ENCODE data around the gene ERC1. TPM values are rescaled to one million over a fixed set of nuclear protein-coding genes. Genes with fewer than 3 reads are reported as not detected.

The ERC1 gene
- total RNA-seq, 2 donors from 2014 or later, result 26.9 to 41.9 TPM

DNA sequence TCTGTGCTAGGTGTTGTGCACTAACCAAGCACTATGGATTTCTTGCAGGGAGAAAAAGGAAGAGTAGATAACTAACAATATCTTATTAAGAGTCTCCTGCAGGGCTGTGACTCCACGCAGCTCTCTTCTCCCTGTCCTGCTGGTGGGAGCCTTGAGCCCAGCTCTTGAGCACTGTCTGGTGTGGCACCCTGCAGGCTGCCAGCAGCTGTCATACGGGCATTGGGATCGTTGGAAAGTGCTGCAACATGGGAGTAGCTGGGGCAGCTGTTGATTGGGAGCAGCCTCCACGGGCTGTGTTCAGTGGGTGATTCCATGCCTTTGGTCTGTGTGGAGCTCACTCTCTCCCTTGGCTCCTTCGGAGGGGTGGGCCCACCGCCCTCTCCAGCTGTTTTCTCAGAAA, 478.0 kb downstream of the ERC1 start:
- TF ChIP-seq CTCF (IDR thresholded peaks at IDR 0.05), result no peak
- no peaks in the 10 kb centered on the region for H3K27me3 ChIP-seq
- peaks cover 14% of the 10 kb centered on the region for H3K4me1 ChIP-seq
- no peak overlapping the region for H3K9ac ChIP-seq (ENCODE audit: low read depth in 2 of 2, low read length in 2 of 2)
- no peak overlapping the region for H3K4me3 ChIP-seq
- DNase-seq, result no peak
- no peaks in the 10 kb centered on the region for H3K36me3 ChIP-seq
- intact Hi-C loops (cut with DNase I), result no loop called here
- H3K9me3 ChIP-seq, result no peaks in the 10 kb centered on the region
- no peak overlapping the region for H3K27ac ChIP-seq

DNA sequence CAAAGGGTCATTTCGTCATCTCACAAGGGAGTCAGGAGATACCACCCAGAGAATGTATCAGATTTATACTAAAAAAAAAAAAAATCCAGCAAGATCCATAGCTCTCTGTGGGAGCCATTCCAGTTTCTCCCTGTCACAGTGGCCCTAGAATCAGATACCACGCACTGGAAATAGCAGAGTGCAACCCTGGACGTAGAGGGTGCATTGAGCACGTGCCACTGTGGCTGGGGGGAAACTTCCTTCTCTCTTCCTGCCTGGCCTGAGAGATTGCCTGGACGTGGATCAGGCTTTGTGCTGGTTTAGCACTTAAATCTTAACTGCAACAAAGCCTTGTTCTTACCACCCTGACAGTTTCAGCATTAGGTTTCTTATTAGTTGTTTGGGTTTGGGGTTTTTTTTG, 479.0 kb downstream of the ERC1 start:
- Histone ChIP-seq H3K27me3 (no peaks in the 10 kb centered on the region), H3K9ac (ENCODE audit: low read depth in 2 of 2, low read length in 2 of 2) (no peak overlapping the region), H3K4me1 (peaks cover 14% of the 10 kb centered on the region), H3K27ac (no peak overlapping the region), H3K36me3 (no peaks in the 10 kb centered on the region), H3K4me3 (no peak overlapping the region), H3K9me3 (no peaks in the 10 kb centered on the region)
- no peak for DNase-seq
- TF ChIP-seq CTCF (IDR thresholded peaks at IDR 0.05), result no peak
- intact Hi-C loops (cut with DNase I), result no loop called here

DNA sequence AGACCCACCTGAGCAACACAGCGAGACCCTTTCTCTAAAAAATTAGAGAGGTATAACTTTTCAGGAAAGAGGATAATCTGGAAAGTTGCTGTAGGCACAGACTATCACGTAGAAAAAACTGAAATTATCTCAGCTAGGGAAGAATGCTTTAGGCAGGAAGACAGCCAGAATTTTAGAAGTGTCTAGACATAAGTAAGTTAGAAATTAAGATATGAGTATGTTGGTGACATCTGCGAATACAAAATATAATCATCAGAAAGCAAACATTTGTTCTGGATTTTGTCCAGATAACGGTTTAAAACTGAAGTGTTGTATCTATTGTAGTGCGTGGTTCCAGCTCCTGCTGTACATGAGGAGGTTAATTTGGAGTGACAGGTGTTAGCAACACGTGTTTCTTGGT, 480.2 kb downstream of the ERC1 start:
- no peak for TF ChIP-seq CTCF (IDR thresholded peaks at IDR 0.05)
- intact Hi-C loops (cut with DNase I), result no loop called here
- Histone ChIP-seq H3K36me3 (no peaks in the 10 kb centered on the region), H3K27me3 (no peaks in the 10 kb centered on the region), H3K9ac (ENCODE audit: low read depth in 2 of 2, low read length in 2 of 2) (no peak overlapping the region), H3K9me3 (no peaks in the 10 kb centered on the region), H3K27ac (no peak overlapping the region), H3K4me3 (no peak overlapping the region), H3K4me1 (peaks cover 14% of the 10 kb centered on the region)
- no peak for DNase-seq

GRCh38 chr12:1473418-1473817, 482.4 kb downstream of the ERC1 start:
- Histone ChIP-seq H3K36me3 (no peaks in the 10 kb centered on the region), H3K9me3 (no peaks in the 10 kb centered on the region), H3K9ac (ENCODE audit: low read depth in 2 of 2, low read length in 2 of 2) (no peak overlapping the region), H3K4me1 (peaks cover 14% of the 10 kb centered on the region), H3K27ac (peak overlapping the region; percentile 20), H3K4me3 (no peak overlapping the region), H3K27me3 (no peaks in the 10 kb centered on the region)
- DNase-seq, result no peak
- intact Hi-C loops (cut with DNase I), result no loop called here
- TF ChIP-seq CTCF (IDR thresholded peaks at IDR 0.05), result no peak

DNA sequence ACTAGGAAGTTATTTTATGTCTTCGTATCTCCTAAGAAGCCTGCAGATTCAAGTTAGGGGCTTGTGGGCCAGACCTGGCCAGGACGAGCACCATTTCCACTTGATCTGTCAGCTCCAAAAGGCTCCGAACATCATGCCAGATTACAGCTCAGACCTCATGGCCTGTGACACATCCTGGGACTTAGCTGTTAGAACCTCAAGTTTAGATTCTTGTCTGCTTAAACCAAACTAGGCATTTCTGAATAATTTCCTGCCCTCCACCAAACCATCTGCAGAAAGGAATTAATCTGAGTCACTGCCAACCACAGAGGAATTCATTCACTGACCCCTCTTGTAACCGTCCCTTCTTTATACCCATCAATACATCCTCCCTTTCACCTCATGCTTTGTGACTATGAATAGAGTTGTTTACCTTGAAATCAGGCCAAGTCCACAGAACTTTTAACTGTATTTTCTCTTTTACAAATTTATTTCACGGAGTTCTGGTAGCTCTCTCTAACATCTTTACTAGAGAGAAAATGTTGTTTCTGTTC, 483.1 kb downstream of the ERC1 start:
- DNase-seq, result no peak
- Histone ChIP-seq H3K36me3 (no peaks in the 10 kb centered on the region), H3K27me3 (no peaks in the 10 kb centered on the region), H3K4me3 (no peak overlapping the region), H3K9me3 (no peaks in the 10 kb centered on the region), H3K9ac (ENCODE audit: low read depth in 2 of 2, low read length in 2 of 2) (no peak overlapping the region), H3K4me1 (peaks cover 14% of the 10 kb centered on the region), H3K27ac (peak overlapping the region; percentile 20)
- TF ChIP-seq CTCF (IDR thresholded peaks at IDR 0.05), result no peak
- intact Hi-C loops (cut with DNase I), result no loop called here

All from colonic mucosa (tissue), 4 donors.